ENCODE measurements around the gene TMUB2. TPM values are rescaled to one million over a fixed set of nuclear protein-coding genes. Genes with fewer than 3 reads are reported as not detected.

TMUB2 gene
- polyA plus RNA-seq, 1 experiment = 64.0 TPM

DNA sequence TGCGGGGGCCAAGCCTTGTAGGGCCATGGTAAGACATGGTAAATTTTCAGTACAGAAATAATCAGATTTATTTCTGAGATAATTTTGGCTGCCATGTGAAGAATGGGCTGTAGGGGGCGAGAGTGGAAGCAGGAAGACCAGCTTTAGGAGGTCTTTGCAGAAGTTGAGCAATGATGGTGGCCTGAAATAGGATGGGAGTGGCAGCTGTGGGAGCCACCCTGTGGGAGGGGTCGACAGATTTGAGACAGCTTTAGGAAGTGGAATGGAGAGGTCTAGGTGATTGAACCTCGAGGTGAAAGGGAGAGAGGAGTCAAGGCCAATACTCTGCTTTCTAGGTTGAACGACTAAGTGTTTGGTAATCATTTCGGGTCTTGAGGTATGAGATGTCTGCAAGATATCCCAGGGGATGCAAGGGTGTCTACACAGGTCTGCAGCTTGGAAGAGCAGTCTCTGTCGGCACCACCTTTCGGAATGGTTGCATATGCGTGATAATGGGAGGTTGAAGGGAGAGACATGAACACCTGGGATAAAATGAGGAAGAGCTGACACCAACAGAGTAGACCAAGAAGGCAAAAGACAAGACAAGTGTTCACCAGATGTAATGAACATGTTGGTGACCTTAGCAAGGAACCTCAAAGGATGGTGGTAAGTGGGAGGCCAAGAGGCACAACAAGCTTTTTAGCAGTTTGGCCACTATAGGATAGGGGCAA is 17.1 kb downstream of the TMUB2 start:
- CTCF ChIA-PET = interaction anchor here (0.6 to 2.0 kb wide), 14 partner anchors 9 to 319 kb away, joined by 3 to 9 read pairs (median 4); partner anchors contain the start of genes GRN and HDAC5
- H3K27me3 ChIP-seq (ENCODE audit: control insufficient read depth, insufficient read depth, low read length) = no peaks in the 10 kb centered on the region
- POLR2A ChIA-PET = no interaction called here
- DNase-seq (ENCODE audit: low read depth) = no peak
- TF ChIP-seq, protein P1, sequence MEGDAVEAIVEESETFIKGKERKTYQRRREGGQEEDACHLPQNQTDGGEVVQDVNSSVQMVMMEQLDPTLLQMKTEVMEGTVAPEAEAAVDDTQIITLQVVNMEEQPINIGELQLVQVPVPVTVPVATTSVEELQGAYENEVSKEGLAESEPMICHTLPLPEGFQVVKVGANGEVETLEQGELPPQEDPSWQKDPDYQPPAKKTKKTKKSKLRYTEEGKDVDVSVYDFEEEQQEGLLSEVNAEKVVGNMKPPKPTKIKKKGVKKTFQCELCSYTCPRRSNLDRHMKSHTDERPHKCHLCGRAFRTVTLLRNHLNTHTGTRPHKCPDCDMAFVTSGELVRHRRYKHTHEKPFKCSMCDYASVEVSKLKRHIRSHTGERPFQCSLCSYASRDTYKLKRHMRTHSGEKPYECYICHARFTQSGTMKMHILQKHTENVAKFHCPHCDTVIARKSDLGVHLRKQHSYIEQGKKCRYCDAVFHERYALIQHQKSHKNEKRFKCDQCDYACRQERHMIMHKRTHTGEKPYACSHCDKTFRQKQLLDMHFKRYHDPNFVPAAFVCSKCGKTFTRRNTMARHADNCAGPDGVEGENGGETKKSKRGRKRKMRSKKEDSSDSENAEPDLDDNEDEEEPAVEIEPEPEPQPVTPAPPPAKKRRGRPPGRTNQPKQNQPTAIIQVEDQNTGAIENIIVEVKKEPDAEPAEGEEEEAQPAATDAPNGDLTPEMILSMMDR (IDR thresholded peaks at IDR 0.05; ENCODE audit: insufficient read depth, low read depth, low read length) = peak; percentile 74
- H3K36me3 ChIP-seq (ENCODE audit: control insufficient read depth, insufficient read depth, low read length) = peaks cover 12% of the 10 kb centered on the region
- no peak overlapping the region for H3K4me3 ChIP-seq (ENCODE audit: low read depth, low read length)

DNA sequence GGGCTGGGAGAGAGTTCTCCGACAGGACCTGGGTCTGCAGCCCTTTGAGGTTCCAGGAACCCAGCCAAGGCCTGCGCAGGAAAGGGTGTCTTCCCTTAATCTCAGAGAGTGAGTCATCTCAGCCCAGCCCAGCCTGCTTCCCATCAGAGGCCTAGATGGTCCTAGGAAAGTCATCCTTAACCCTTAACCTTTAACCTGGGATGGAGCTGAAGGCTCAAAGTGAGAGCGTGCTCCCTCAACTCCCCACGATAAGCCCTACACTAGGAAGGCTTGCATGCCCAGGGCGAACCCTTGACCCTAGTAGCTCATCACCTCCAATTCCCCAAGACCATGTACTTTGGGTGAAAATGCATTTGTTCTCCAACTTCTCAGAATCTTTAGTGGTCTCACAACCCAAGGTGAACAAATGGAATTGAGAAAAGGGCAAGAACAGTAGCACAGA is 17.7 kb downstream of the TMUB2 start:
- H3K36me3 ChIP-seq (ENCODE audit: control insufficient read depth, insufficient read depth, low read length) = peaks cover 17% of the 10 kb centered on the region
- ChIA-PET CTCF (interaction anchor here (0.6 to 2.0 kb wide), 11 partner anchors 9 to 146 kb away, joined by 3 to 9 read pairs (median 4); partner anchors contain the start of genes GRN and HDAC5), POLR2A (no interaction called here)
- TF ChIP-seq, protein P1 (IDR thresholded peaks at IDR 0.05; ENCODE audit: insufficient read depth, low read depth, low read length) = no peak
- H3K4me3 ChIP-seq (ENCODE audit: low read depth, low read length) = no peak overlapping the region
- no peak for DNase-seq (ENCODE audit: low read depth)
- no peaks in the 10 kb centered on the region for H3K27me3 ChIP-seq (ENCODE audit: control insufficient read depth, insufficient read depth, low read length)

DNA sequence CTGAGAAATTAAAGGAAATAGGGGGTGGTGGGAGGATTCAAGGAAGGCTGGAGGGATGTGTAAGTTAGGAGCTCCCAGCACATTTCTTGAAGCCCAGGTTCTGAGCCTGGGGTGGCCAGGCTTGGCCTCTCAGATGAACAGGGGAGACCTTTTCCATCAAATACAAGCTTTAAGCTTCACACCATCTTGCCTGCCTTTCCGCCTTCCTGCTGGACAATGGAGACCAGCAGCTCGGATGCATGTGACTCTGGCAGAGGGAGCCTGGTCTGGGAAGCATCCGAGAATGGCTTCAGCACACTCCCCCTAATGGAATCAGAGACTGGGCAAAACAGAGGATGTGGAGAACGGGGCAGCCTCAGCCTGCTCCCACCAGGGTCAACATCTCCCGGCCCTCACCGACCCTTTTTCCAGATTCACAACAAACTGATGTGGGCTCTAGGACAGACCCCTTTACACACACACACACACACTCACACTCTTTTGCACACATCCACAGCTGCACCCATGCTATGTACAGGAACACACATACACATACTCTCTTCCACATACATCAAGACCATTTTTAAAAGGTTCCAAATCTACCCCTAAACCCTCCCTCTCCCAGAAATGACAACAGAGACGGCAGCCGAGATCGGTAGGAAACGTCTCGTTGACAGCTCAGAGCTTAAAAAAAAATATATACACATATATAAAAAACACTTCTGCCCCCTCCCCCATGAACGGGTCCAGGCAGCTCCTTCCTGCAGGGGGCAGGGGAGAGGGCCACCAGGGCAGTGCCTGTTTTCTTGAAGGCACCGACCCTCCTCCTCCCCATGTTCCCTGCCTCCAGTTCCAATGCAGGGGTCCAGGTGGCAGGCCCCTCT is 19.4 kb downstream of the TMUB2 start:
- no peaks in the 10 kb centered on the region for H3K27me3 ChIP-seq (ENCODE audit: control insufficient read depth, insufficient read depth, low read length)
- ChIA-PET CTCF (interaction anchor here (0.7 to 2.9 kb wide), 7 partner anchors 9 to 139 kb away, joined by 3 to 11 read pairs (median 4); partner anchors contain the start of gene GRN), POLR2A (interaction anchor here (0.6 kb wide), 1 partner anchor 9 kb away, joined by 3 read pairs; no protein-coding TSS in a partner anchor)
- peaks cover 30% of the 10 kb centered on the region for H3K36me3 ChIP-seq (ENCODE audit: control insufficient read depth, insufficient read depth, low read length)
- TF ChIP-seq, protein P1 (IDR thresholded peaks at IDR 0.05; ENCODE audit: insufficient read depth, low read depth, low read length) = peak; percentile 27
- DNase-seq (ENCODE audit: low read depth) = no peak
- no peak overlapping the region for H3K4me3 ChIP-seq (ENCODE audit: low read depth, low read length)

DNA sequence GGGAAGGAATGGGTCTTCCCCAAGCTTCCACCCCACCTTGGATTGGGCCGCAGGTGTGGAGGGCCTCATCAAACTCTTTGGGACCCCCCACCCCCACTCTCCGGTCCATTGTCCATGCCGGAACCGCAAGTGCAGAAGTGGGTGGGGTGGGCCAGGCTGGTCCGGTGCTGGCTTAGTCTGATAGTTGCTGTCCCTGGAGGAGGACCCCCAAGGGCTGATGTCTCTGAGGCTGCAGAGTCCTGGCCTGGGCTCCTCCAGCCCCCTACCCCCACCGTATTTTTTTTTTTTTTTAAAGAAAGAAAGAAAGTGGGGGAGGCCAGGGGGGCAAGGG is 20.0 kb downstream of the TMUB2 start:
- H3K4me3 ChIP-seq (ENCODE audit: low read depth, low read length) = no peak overlapping the region
- TF ChIP-seq, protein P1 (IDR thresholded peaks at IDR 0.05; ENCODE audit: insufficient read depth, low read depth, low read length) = peak; percentile 0; the same call in 1 of the 2 replicates
- POLR2A ChIA-PET = no interaction called here
- peaks cover 34% of the 10 kb centered on the region for H3K36me3 ChIP-seq (ENCODE audit: control insufficient read depth, insufficient read depth, low read length)
- H3K27me3 ChIP-seq (ENCODE audit: control insufficient read depth, insufficient read depth, low read length) = no peaks in the 10 kb centered on the region
- CTCF ChIA-PET = interaction anchor here (0.7 to 2.9 kb wide), 7 partner anchors 8 to 139 kb away, joined by 3 to 11 read pairs (median 4); partner anchors contain the start of gene GRN
- no peak for DNase-seq (ENCODE audit: low read depth)

DNA sequence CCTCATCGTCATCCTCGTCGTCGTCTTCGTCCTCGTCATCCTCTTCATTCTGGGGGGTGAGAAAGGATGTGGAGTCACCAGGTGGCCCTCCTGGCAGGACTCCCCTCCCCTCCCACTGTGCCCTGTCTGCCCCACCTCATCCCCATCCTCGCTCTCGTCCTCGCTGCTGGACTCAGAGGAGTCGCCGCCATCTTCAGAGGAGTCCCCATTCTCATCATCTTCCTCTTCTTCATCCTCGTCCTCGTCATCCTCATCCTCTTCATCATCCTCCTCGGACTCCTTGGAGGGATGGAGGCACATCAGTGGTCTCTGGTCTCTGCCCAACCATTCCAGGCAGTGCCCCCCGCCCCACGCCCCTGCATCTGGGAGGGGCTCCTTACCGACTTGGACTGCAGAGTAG is 20.5 kb downstream of the TMUB2 start:
- ChIA-PET CTCF (interaction anchor here (0.7 to 2.9 kb wide), 3 partner anchors 9 to 123 kb away, joined by 3 to 11 read pairs (median 8); no protein-coding TSS in a partner anchor), POLR2A (no interaction called here)

More for the DNA sequence above, 20.5 kb downstream of the TMUB2 start:
- TF ChIP-seq, protein P1 (IDR thresholded peaks at IDR 0.05; ENCODE audit: insufficient read depth, low read depth, low read length) = no peak
- peaks cover 34% of the 10 kb centered on the region for H3K36me3 ChIP-seq (ENCODE audit: control insufficient read depth, insufficient read depth, low read length)
- no peak overlapping the region for H3K4me3 ChIP-seq (ENCODE audit: low read depth, low read length)
- H3K27me3 ChIP-seq (ENCODE audit: control insufficient read depth, insufficient read depth, low read length) = no peaks in the 10 kb centered on the region
- no peak for DNase-seq (ENCODE audit: low read depth)

Data from BJ (cell line).